AG04449 (cell line): ENCODE data around the gene ABLIM2.

ENCODE experiments used
- CTCF ChIA-PET: fragments of 350-600 bp; formaldehyde crosslinking; extraction: SDS; loops from one replicate; lab custom pipeline; 2021; ENCODE audit warnings: antibody characterized with exemption; lab: Yijun Ruan, JAX
- POLR2A ChIA-PET: fragments of 400-600, 350-600 bp; formaldehyde crosslinking; extraction: SDS; loops from one replicate; lab custom pipeline; 2020; ENCODE audit warnings: antibody characterized with exemption, inconsistent platforms; lab: Yijun Ruan, JAX
- DNase-seq: peaks from one replicate; pipeline ENCODE4 v3.0.0-alpha.2; 2010; ENCODE audit warnings: low read depth, low spot score
- H3K4me3 ChIP-seq: 2 replicates; pipeline ENCODE4 v1.5.1; 2011; ENCODE audit warnings: low read depth, mild to moderate bottlenecking, control low read depth, low read length
- TF ChIP-seq, protein P1 (sequence below): IDR thresholded peaks from one replicate; pipeline ENCODE4 v1.5.1; 2011; ENCODE audit warnings: mild to moderate bottlenecking, moderate library complexity, low read length, control low read depth, inconsistent platforms; ENCODE audit not compliant: insufficient read depth; ENCODE audit errors: missing control alignments

ABLIM2 gene

DNA sequence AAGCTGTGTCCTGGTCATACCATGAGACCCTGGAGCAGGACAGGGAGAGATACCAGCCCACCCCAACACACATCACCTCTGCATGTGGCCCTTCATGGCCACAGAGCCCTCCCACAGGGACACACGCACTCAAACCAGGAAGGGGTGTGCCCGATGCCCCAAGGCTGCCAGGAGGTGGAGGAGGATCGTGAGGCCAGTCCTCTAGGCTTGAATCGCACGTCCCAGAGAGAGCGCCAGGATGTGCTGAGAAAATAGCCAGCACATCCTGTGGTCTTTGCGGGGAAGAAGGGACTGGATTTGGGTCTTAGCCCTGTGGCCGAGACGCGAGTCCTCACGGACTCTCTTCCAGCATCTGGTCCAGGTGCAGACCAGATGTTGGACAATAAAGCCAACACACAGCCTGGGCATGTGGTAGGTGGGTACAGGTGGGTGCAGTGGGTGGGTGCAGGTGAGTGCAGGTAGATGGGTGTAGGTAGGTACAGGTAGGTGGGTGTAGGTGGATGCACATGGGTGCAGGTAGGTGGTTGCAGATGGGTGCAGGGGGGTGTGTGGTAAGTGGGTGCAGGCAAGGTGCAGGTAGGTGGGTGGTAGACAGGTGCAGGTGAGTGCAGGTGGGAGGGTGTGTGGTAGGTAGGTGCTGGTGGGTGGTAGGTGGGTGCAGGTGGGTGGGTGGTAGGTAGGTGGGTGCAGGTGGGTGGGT is 124.6 kb downstream of the ABLIM2 start:
- H3K4me3 ChIP-seq: no peak overlapping the region
- DNase-seq: no peak

DNA sequence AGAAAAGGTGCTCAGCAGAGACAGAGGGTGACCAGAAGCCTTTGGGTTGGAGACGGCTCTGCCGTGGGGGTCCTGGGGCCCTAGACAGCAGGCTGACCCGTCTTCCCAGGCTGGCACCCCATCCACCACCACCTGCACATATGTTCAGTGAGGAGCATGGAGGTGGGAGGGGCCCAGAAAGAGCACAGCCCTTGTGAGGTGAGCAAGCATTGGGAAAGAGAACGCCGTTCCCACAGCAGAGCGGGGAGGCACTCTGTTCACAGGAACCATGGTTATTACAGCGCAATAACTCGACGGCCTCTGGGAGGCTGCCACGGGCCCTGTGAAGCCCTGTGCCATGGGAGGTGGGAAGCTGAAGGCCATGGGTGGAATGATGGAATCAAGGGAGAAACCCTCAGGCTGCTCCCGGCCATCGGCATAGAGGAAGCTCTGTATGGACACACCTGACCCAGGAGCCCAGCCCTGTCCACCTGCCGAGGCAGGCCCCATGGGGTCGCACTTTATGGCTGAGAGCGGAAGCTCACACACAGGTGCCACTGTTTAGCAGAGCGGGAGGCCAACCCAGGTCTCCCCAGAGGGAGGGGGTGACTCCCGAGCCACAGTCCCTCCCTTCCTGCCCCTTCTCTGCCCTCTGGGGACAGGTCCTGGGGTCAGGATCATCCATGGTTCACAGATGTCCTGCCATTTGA is 125.4 kb downstream of the ABLIM2 start:
- ChIA-PET POLR2A (no interaction called here), CTCF (no interaction called here)
- TF ChIP-seq, protein P1, sequence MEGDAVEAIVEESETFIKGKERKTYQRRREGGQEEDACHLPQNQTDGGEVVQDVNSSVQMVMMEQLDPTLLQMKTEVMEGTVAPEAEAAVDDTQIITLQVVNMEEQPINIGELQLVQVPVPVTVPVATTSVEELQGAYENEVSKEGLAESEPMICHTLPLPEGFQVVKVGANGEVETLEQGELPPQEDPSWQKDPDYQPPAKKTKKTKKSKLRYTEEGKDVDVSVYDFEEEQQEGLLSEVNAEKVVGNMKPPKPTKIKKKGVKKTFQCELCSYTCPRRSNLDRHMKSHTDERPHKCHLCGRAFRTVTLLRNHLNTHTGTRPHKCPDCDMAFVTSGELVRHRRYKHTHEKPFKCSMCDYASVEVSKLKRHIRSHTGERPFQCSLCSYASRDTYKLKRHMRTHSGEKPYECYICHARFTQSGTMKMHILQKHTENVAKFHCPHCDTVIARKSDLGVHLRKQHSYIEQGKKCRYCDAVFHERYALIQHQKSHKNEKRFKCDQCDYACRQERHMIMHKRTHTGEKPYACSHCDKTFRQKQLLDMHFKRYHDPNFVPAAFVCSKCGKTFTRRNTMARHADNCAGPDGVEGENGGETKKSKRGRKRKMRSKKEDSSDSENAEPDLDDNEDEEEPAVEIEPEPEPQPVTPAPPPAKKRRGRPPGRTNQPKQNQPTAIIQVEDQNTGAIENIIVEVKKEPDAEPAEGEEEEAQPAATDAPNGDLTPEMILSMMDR: no peak
- no peak for DNase-seq
- no peak overlapping the region for H3K4me3 ChIP-seq

More for the DNA sequence above, 124.6 kb downstream of the ABLIM2 start:
- TF ChIP-seq, protein P1: no peak
- POLR2A ChIA-PET: no interaction called here
- CTCF ChIA-PET: no interaction called here

DNA sequence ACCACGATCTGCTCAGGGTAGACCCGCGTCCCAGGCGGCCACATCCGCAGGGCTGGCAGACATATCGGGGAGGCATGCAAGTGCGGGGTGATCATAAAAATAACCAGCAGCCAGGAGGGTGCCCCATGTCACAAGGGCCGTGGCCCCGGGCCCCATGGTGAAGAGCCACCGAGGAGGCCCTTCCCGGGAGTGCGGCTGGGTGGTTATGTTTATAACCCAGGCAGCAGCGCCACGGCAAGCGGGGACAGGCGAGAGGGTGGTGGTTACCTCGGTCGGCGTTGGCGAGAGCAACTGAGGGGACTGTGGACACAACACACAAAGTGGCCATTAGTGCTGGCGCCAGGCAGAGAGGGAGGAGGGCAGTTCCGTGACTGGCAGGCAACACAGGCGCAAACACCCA is 126.2 kb downstream of the ABLIM2 start:
- CTCF ChIA-PET: no interaction called here
- DNase-seq: no peak
- POLR2A ChIA-PET: no interaction called here
- TF ChIP-seq, protein P1: no peak
- H3K4me3 ChIP-seq: no peak overlapping the region

DNA sequence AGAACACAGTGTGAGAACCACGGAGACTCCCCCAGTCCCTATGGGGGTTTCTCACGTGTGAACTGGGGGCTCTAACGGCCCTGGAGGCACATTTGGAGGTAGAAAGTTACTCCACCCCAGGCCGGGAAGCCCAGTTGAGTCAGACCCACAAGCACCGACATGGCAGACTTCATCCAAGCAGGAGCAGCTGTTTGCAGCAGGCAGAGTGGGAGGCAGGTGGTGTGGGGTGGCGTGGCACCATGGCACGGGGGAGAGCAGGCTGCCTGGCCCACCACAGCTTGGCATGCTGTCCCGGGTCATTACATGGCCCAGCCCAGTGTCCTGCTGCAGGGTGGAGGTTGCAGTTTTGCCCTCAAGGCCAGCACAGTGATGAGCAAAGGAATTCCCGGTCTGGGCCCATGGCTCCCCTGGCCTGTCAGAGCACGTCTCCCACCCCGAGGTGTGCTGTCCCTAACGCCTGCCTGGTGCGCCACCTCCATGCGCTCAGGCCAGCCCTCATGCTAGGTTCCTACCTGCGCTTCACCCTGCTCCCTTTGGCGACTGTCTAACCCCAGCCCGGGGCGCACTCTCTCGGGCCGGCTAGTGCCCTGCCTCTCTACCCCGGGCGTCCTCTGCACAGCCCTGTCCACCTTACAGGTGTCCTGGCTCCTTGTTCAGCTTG is 128.4 kb downstream of the ABLIM2 start:
- CTCF ChIA-PET: no interaction called here
- POLR2A ChIA-PET: no interaction called here
- no peak overlapping the region for H3K4me3 ChIP-seq
- TF ChIP-seq, protein P1: no peak
- no peak for DNase-seq

DNA sequence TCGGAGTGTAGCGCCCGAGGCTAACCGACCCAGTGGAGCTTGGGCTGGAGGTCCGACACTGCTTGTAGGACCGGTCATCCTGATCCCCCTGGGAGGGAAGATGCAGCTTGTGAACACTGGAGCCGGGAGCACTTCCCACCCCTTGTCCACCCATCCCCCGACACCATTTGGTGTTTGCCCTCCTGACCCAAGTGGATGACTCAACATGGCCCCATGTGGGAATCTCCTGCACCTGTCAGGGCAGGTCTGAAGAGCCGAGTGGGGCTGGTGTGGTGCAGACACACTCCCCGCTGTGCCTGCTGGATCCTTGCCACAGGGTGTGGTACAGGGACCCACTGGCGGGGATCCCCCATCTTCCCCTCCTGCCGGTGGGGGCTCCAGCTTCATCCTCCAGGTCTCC is 128.9 kb downstream of the ABLIM2 start:
- no peak for DNase-seq
- TF ChIP-seq, protein P1: no peak
- no peak overlapping the region for H3K4me3 ChIP-seq
- CTCF ChIA-PET: no interaction called here
- POLR2A ChIA-PET: no interaction called here
